ENCODE measurements around the gene SGPP2.

SGPP2 gene

GRCh38 chr2:222439692-222440091 lies 15.3 kb downstream of the SGPP2 start:
- no peak overlapping the region for H3K9ac ChIP-seq (ENCODE audit: low read length in 5 of 5)
- H3K9me3 ChIP-seq (ENCODE audit: control insufficient read depth in 5 of 5, low read length in 5 of 5), result no peaks in the 10 kb centered on the region
- H3K4me1 ChIP-seq (ENCODE audit: control insufficient read depth in 5 of 5, insufficient read depth in 5 of 5, low read length in 5 of 5), result peaks cover 0 to 5% (median 0%) of the 10 kb centered on the region in 5 donors
- no peak overlapping the region for H3K27ac ChIP-seq (ENCODE audit: low read depth, low read length)
- no peaks in the 10 kb centered on the region for H3K36me3 ChIP-seq (ENCODE audit: control insufficient read depth in 5 of 5, insufficient read depth in 5 of 5, low read length in 5 of 5)
- H3K4me3 ChIP-seq (ENCODE audit: low read depth in 1 of 5, low read length in 5 of 5), result no peak overlapping the region
- H3K27me3 ChIP-seq (ENCODE audit: control insufficient read depth in 5 of 5, insufficient read depth in 4 of 5, low read length in 5 of 5), result peaks cover 0 to 5% (median 0%) of the 10 kb centered on the region in 5 donors

- Histone ChIP-seq H3K9ac (ENCODE audit: low read length in 5 of 5) (no peak overlapping the region), H3K4me3 (ENCODE audit: low read depth in 1 of 5, low read length in 5 of 5) (no peak overlapping the region), H3K36me3 (ENCODE audit: control insufficient read depth in 5 of 5, insufficient read depth in 5 of 5, low read length in 5 of 5) (no peaks in the 10 kb centered on the region), H3K27me3 (ENCODE audit: control insufficient read depth in 5 of 5, insufficient read depth in 4 of 5, low read length in 5 of 5) (peaks cover 0 to 7% (median 3%) of the 10 kb centered on the region in 5 donors), H3K9me3 (ENCODE audit: control insufficient read depth in 5 of 5, low read length in 5 of 5) (no peaks in the 10 kb centered on the region), H3K4me1 (ENCODE audit: control insufficient read depth in 5 of 5, insufficient read depth in 5 of 5, low read length in 5 of 5) (peaks cover 0 to 5% (median 0%) of the 10 kb centered on the region in 5 donors), H3K27ac (ENCODE audit: low read depth, low read length) (no peak overlapping the region)
Observed at GRCh38 chr2:222440673-222441422, 16.5 kb downstream of the SGPP2 start.

GRCh38 chr2:222442665-222443064 lies 18.3 kb downstream of the SGPP2 start:
- no peaks in the 10 kb centered on the region for H3K9me3 ChIP-seq (ENCODE audit: control insufficient read depth in 5 of 5, low read length in 5 of 5)
- H3K4me1 ChIP-seq (ENCODE audit: control insufficient read depth in 5 of 5, insufficient read depth in 5 of 5, low read length in 5 of 5), result peaks cover 0 to 5% (median 0%) of the 10 kb centered on the region in 5 donors
- peaks cover 0 to 7% (median 3%) of the 10 kb centered on the region in 5 donors for H3K27me3 ChIP-seq (ENCODE audit: control insufficient read depth in 5 of 5, insufficient read depth in 4 of 5, low read length in 5 of 5)
- H3K36me3 ChIP-seq (ENCODE audit: control insufficient read depth in 5 of 5, insufficient read depth in 5 of 5, low read length in 5 of 5), result no peaks in the 10 kb centered on the region
- H3K27ac ChIP-seq (ENCODE audit: low read depth, low read length), result no peak overlapping the region
- H3K9ac ChIP-seq (ENCODE audit: low read length in 5 of 5), result no peak overlapping the region
- no peak overlapping the region for H3K4me3 ChIP-seq (ENCODE audit: low read depth in 1 of 5, low read length in 5 of 5)

GRCh38 chr2:222445227-222445626 lies 20.9 kb downstream of the SGPP2 start:
- Histone ChIP-seq H3K9me3 (ENCODE audit: control insufficient read depth in 5 of 5, low read length in 5 of 5) (no peaks in the 10 kb centered on the region), H3K36me3 (ENCODE audit: control insufficient read depth in 5 of 5, insufficient read depth in 5 of 5, low read length in 5 of 5) (no peaks in the 10 kb centered on the region), H3K4me1 (ENCODE audit: control insufficient read depth in 5 of 5, insufficient read depth in 5 of 5, low read length in 5 of 5) (peaks cover 0 to 7% (median 5%) of the 10 kb centered on the region in 5 donors), H3K27me3 (ENCODE audit: control insufficient read depth in 5 of 5, insufficient read depth in 4 of 5, low read length in 5 of 5) (peaks cover 0 to 7% (median 5%) of the 10 kb centered on the region in 5 donors), H3K9ac (ENCODE audit: low read length in 5 of 5) (no peak overlapping the region), H3K4me3 (ENCODE audit: low read depth in 1 of 5, low read length in 5 of 5) (no peak overlapping the region), H3K27ac (ENCODE audit: low read depth, low read length) (no peak overlapping the region)

- peaks cover 0 to 7% (median 5%) of the 10 kb centered on the region in 5 donors for H3K4me1 ChIP-seq (ENCODE audit: control insufficient read depth in 5 of 5, insufficient read depth in 5 of 5, low read length in 5 of 5)
- H3K9ac ChIP-seq (ENCODE audit: low read length in 5 of 5), result no peak overlapping the region
- H3K4me3 ChIP-seq (ENCODE audit: low read depth in 1 of 5, low read length in 5 of 5), result no peak overlapping the region
- H3K9me3 ChIP-seq (ENCODE audit: control insufficient read depth in 5 of 5, low read length in 5 of 5), result no peaks in the 10 kb centered on the region
- peaks cover 0 to 9% (median 7%) of the 10 kb centered on the region in 5 donors for H3K27me3 ChIP-seq (ENCODE audit: control insufficient read depth in 5 of 5, insufficient read depth in 4 of 5, low read length in 5 of 5)
- H3K36me3 ChIP-seq (ENCODE audit: control insufficient read depth in 5 of 5, insufficient read depth in 5 of 5, low read length in 5 of 5), result no peaks in the 10 kb centered on the region
- H3K27ac ChIP-seq (ENCODE audit: low read depth, low read length), result no peak overlapping the region
Observed at GRCh38 chr2:222447131-222447530, 22.8 kb downstream of the SGPP2 start.

GRCh38 chr2:222448748-222449181 lies 24.4 kb downstream of the SGPP2 start:
- Histone ChIP-seq H3K4me1 (ENCODE audit: control insufficient read depth in 5 of 5, insufficient read depth in 5 of 5, low read length in 5 of 5) (peaks cover 0 to 7% (median 5%) of the 10 kb centered on the region in 5 donors), H3K9ac (ENCODE audit: low read length in 5 of 5) (no peak overlapping the region), H3K36me3 (ENCODE audit: control insufficient read depth in 5 of 5, insufficient read depth in 5 of 5, low read length in 5 of 5) (no peaks in the 10 kb centered on the region), H3K27me3 (ENCODE audit: control insufficient read depth in 5 of 5, insufficient read depth in 4 of 5, low read length in 5 of 5) (peaks cover 0 to 9% (median 7%) of the 10 kb centered on the region in 5 donors), H3K9me3 (ENCODE audit: control insufficient read depth in 5 of 5, low read length in 5 of 5) (no peaks in the 10 kb centered on the region), H3K27ac (ENCODE audit: low read depth, low read length) (no peak overlapping the region), H3K4me3 (ENCODE audit: low read depth in 1 of 5, low read length in 5 of 5) (no peak overlapping the region)

DNA sequence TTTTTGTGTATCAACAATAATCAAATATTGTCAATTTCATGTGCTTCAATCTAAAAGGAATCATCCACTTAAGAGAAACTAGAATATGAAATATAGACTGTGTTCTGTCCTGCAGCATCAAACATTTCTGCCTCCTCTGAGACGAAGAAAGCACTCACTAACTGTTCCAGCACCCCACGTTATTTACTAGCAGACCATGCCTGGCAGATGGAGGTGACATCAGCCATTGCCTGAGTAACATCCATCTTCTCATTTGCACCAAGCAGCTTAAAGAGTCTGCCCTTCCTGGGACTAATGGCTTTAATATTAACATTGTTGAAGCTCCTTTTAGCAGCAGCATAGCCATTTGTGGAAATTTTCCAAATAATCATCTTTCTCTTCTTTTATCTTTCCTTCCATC lies 25.7 kb downstream of the SGPP2 start:
- no peaks in the 10 kb centered on the region for H3K9me3 ChIP-seq (ENCODE audit: control insufficient read depth in 5 of 5, low read length in 5 of 5)
- peaks cover 0 to 7% (median 5%) of the 10 kb centered on the region in 5 donors for H3K4me1 ChIP-seq (ENCODE audit: control insufficient read depth in 5 of 5, insufficient read depth in 5 of 5, low read length in 5 of 5)
- H3K4me3 ChIP-seq (ENCODE audit: low read depth in 1 of 5, low read length in 5 of 5), result no peak overlapping the region
- no peak overlapping the region for H3K27ac ChIP-seq (ENCODE audit: low read depth, low read length)
- H3K9ac ChIP-seq (ENCODE audit: low read length in 5 of 5), result no peak overlapping the region
- no peaks in the 10 kb centered on the region for H3K36me3 ChIP-seq (ENCODE audit: control insufficient read depth in 5 of 5, insufficient read depth in 5 of 5, low read length in 5 of 5)
- H3K27me3 ChIP-seq (ENCODE audit: control insufficient read depth in 5 of 5, insufficient read depth in 4 of 5, low read length in 5 of 5), result peaks cover 0 to 7% (median 6%) of the 10 kb centered on the region in 5 donors

- H3K4me3 ChIP-seq (ENCODE audit: low read depth in 1 of 5, low read length in 5 of 5), result no peak overlapping the region
- H3K27ac ChIP-seq (ENCODE audit: low read depth, low read length), result no peak overlapping the region
- H3K9me3 ChIP-seq (ENCODE audit: control insufficient read depth in 5 of 5, low read length in 5 of 5), result no peaks in the 10 kb centered on the region
- H3K9ac ChIP-seq (ENCODE audit: low read length in 5 of 5), result no peak overlapping the region
- peaks cover 0 to 6% (median 3%) of the 10 kb centered on the region in 5 donors for H3K27me3 ChIP-seq (ENCODE audit: control insufficient read depth in 5 of 5, insufficient read depth in 4 of 5, low read length in 5 of 5)
- peaks cover 0 to 7% (median 5%) of the 10 kb centered on the region in 5 donors for H3K4me1 ChIP-seq (ENCODE audit: control insufficient read depth in 5 of 5, insufficient read depth in 5 of 5, low read length in 5 of 5)
- H3K36me3 ChIP-seq (ENCODE audit: control insufficient read depth in 5 of 5, insufficient read depth in 5 of 5, low read length in 5 of 5), result no peaks in the 10 kb centered on the region
Observed at GRCh38 chr2:222451224-222451674, 26.9 kb downstream of the SGPP2 start.

- Histone ChIP-seq H3K9ac (ENCODE audit: low read length in 5 of 5) (no peak overlapping the region), H3K4me1 (ENCODE audit: control insufficient read depth in 5 of 5, insufficient read depth in 5 of 5, low read length in 5 of 5) (peaks cover 0 to 7% (median 5%) of the 10 kb centered on the region in 5 donors), H3K27me3 (ENCODE audit: control insufficient read depth in 5 of 5, insufficient read depth in 4 of 5, low read length in 5 of 5) (peaks cover 0 to 6% (median 3%) of the 10 kb centered on the region in 5 donors), H3K4me3 (ENCODE audit: low read depth in 1 of 5, low read length in 5 of 5) (no peak overlapping the region), H3K27ac (ENCODE audit: low read depth, low read length) (no peak overlapping the region), H3K36me3 (ENCODE audit: control insufficient read depth in 5 of 5, insufficient read depth in 5 of 5, low read length in 5 of 5) (no peaks in the 10 kb centered on the region), H3K9me3 (ENCODE audit: control insufficient read depth in 5 of 5, low read length in 5 of 5) (no peaks in the 10 kb centered on the region)
Observed at GRCh38 chr2:222452422-222452950, 28.1 kb downstream of the SGPP2 start.

DNA sequence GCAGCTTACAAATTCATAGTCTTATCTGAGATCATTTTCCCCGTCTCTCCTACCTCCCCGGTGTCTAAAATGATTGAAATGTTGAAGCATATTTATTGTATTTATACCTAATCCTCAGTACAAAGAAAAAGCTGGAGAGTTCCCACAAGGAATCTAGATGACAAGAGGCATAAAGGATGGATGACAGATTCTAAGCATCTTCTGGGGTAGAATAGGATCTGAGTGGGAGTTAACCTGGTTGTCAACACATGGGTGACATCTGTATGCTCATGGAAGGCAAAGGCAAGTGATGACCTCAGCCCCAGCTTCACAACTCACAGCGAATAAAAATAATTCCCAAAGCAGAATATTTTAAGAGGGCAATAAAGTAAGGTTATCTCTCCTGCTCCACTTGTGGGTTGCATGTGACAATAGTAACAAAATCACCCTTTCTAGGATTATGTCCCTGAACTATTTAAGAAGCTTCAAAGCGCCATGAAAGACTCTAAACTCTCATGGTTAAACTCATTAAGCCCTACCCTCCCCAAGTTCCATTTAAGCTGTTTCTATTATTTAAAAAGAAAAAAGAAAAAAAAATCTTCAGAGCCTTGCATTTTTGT lies 32.2 kb downstream of the SGPP2 start:
- Histone ChIP-seq H3K27me3 (ENCODE audit: control insufficient read depth in 5 of 5, insufficient read depth in 4 of 5, low read length in 5 of 5) (peaks cover 0 to 3% (median 0%) of the 10 kb centered on the region in 5 donors), H3K9me3 (ENCODE audit: control insufficient read depth in 5 of 5, low read length in 5 of 5) (no peaks in the 10 kb centered on the region), H3K4me3 (ENCODE audit: low read depth in 1 of 5, low read length in 5 of 5) (no peak overlapping the region), H3K36me3 (ENCODE audit: control insufficient read depth in 5 of 5, insufficient read depth in 5 of 5, low read length in 5 of 5) (no peaks in the 10 kb centered on the region), H3K27ac (ENCODE audit: low read depth, low read length) (no peak overlapping the region), H3K4me1 (ENCODE audit: control insufficient read depth in 5 of 5, insufficient read depth in 5 of 5, low read length in 5 of 5) (no peaks in the 10 kb centered on the region), H3K9ac (ENCODE audit: low read length in 5 of 5) (no peak overlapping the region)

All from subcutaneous abdominal adipose tissue (tissue), 5 donors.